Gastrocnemius medialis (tissue), 4 donors: ENCODE measurements around the gene CLEC2L. TPM values are rescaled to one million over a fixed set of nuclear protein-coding genes. Genes with fewer than 3 reads are reported as not detected.

ENCODE experiments used
- ATAC-seq, 2 donors: fragments of 150-250 bp; one replicate each; pipeline ENCODE4 v1.9.1; 2016
- DNase-seq, 2 donors: peaks; one replicate each; pipeline ENCODE4 v3.0.0-alpha.2; 2019
- H3K27ac ChIP-seq, 4 donors: fragments of 200-600 bp; sonication (generic); 1 replicate in 1 of 4; 2 replicates in 3 of 4; pipeline ENCODE4 v1.5.1; 2016 to 2018; ENCODE audit warnings: mild to moderate bottlenecking in 2 of 4, moderate library complexity in 1 of 4
- H3K27me3 ChIP-seq, 3 donors: fragments of 200-600 bp; sonication (generic) in 2 of 3; 1 replicate in 1 of 3; 2 replicates in 2 of 3; pipeline versions ENCODE4 v1.5.1 to v1.6.0; 2016 to 2019; ENCODE audit warnings: mild to moderate bottlenecking in 1 of 3, moderate library complexity in 1 of 3
- H3K36me3 ChIP-seq, 2 donors: fragments of 200-600 bp; sonication (generic) in 1 of 2; one replicate each; pipeline ENCODE4 v1.5.1; 2017 to 2018
- H3K4me1 ChIP-seq, 2 donors: fragments of 200-600 bp; sonication (generic) in 1 of 2; one replicate each; pipeline ENCODE4 v1.5.1; 2016 to 2017; ENCODE audit warnings: mild to moderate bottlenecking in 2 of 2
- H3K4me3 ChIP-seq, 4 donors: fragments of 200-600 bp; sonication (generic) in 3 of 4; 1 replicate in 1 of 4; 2 replicates in 3 of 4; pipeline ENCODE4 v1.5.1; 2016 to 2019; ENCODE audit warnings: mild to moderate bottlenecking in 2 of 4
- H3K9me3 ChIP-seq, 3 donors: fragments of 200-600 bp; sonication (generic) in 2 of 3; 1 replicate in 1 of 3; 2 replicates in 2 of 3; pipeline ENCODE4 v1.5.1; 2016 to 2019
- CTCF ChIP-seq, 5 experiments: fragments of 450-650 bp in 3 of 5; fragments of 200-600 bp in 2 of 5; sonication (generic) in 2 of 5; IDR thresholded peaks in 4 of 5; conservative IDR thresholded peaks in 1 of 5; 1 replicate in 4 of 5; 2 replicates in 1 of 5; pipeline ENCODE4 v1.5.1; 2016 to 2019; ENCODE audit warnings: antibody characterized with exemption in 5 of 5, mild to moderate bottlenecking in 3 of 5, moderate library complexity in 3 of 5
- POLR2A ChIP-seq, 2 donors: fragments of 450-650 bp; IDR thresholded peaks; one replicate each; pipeline ENCODE4 v1.6.1; 2017; ENCODE audit warnings: antibody characterized with exemption in 2 of 2, mild to moderate bottlenecking in 2 of 2, moderate library complexity in 2 of 2
- in situ Hi-C, 4 donors: fragments of 200-750 bp; cut with MboI; loops; one replicate each; pipeline versions ENCODE4 v1.15.0 to v1.8.0; 2017; ENCODE audit warnings: low sequenced_read_pairs in 4 of 4
- intact Hi-C: fragments of 100-400 bp; cut with DNase I; formaldehyde crosslinking; loops from one replicate; pipeline ENCODE4 v1.15.1; 2023; ENCODE audit warnings: low total_unique reads
- total RNA-seq, 4 donors: library from RNA; depleted of rRNA; stranded (reverse); fragments of >200 nt; gene quantifications; one replicate each; pipeline versions ENCODE4 v1.1.0 to v1.2.3, GENCODE V29; 2016

Gene CLEC2L
- under 1 TPM in 1 of 4 donors, not detected in 3; 0.18 TPM for total RNA-seq

GRCh38 chr7:139523199-139523941, at the start of gene CLEC2L:
Gene CLEC2L (plus strand): TSS chr7:139523685. CDS start chr7:139523928, 243 bp downstream.
- in situ Hi-C loops = no loop called here
- Histone ChIP-seq H3K4me3 (peak within 1 kb of the TSS in 3 of 4 donors; percentile 28 to 33 (median 32)), H3K27me3 (peaks cover 17 to 23% (median 18%) of the 10 kb centered on the region in 3 donors), H3K9me3 (no peaks in the 10 kb centered on the region), H3K4me1 (no peaks in the 10 kb centered on the region), H3K27ac (no peak within 1 kb of the TSS), H3K36me3 (no peaks in the 10 kb centered on the region)
- intact Hi-C loops = no loop called here
- TF ChIP-seq CTCF (IDR thresholded peaks at IDR 0.05 in 4 of 5, conservative IDR thresholded peaks at IDR 0.05 in 1 of 5) (no peak), POLR2A (IDR thresholded peaks at IDR 0.05) (no peak)
- DNase-seq = no peak
- ATAC-seq = peak in 1 of 2 donors; percentile 30

DNA sequence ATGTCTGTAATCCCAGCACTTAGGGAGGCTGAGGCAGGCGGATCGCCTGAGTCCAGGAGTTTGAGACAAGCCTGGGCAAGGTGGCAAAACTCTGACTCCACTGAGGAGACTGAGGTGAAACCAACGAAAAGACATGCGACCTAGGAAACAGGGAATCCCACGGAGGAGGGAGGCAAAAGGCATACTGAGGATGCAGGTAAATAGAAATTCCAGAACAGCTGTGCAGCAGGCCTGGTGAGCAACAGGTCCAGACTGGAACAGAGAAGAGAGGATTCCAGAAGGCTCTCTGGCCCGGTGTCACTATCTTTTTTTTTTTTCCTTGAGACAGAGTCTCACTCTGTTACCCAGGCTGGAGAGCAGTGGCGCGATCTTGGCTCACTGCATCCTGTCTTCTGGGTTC, 47.3 kb upstream of the CLEC2L start:
- peaks cover 6 to 7% of the 10 kb centered on the region in 2 donors for H3K4me1 ChIP-seq
- in situ Hi-C loops = loop anchor here in 1 of 4 donors (25.0 kb wide), 1 partner anchor 336 kb away; no protein-coding TSS in a partner anchor
- TF ChIP-seq CTCF (IDR thresholded peaks at IDR 0.05 in 4 of 5, conservative IDR thresholded peaks at IDR 0.05 in 1 of 5) = no peak
- no peak for TF ChIP-seq POLR2A (IDR thresholded peaks at IDR 0.05)
- ATAC-seq (no peak), DNase-seq (no peak)
- intact Hi-C loops = no loop called here
- H3K27me3 ChIP-seq = peaks cover 0 to 5% (median 0%) of the 10 kb centered on the region in 3 donors
- no peaks in the 10 kb centered on the region for H3K36me3 ChIP-seq
- H3K27ac ChIP-seq = no peak overlapping the region
- no peak overlapping the region for H3K4me3 ChIP-seq
- no peaks in the 10 kb centered on the region for H3K9me3 ChIP-seq

DNA sequence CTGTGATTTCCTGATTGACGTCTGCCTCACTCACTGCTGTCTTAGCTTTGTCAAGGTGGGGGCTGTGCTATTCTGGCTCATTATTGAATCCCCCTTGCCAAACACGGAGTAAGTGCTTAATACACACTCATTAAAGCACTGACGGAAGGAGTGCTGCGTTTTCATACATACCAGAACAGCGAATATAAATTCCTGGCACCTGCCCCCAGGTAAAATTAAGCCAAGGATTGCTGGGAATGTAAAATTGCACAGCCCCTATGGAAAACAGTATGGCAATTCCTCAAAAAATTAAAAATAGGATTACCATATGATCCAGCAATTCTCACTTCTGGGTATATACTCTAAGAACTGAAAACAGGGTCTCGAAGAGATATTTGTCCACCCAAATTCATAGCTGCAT, 46.6 kb upstream of the CLEC2L start:
- Histone ChIP-seq H3K27me3 (peaks cover 7 to 9% (median 7%) of the 10 kb centered on the region in 3 donors), H3K4me1 (peaks cover 0 to 3% of the 10 kb centered on the region in 2 donors), H3K9me3 (no peaks in the 10 kb centered on the region), H3K36me3 (no peaks in the 10 kb centered on the region), H3K27ac (no peak overlapping the region), H3K4me3 (no peak overlapping the region)
- in situ Hi-C loops = loop anchor here in 1 of 4 donors (25.0 kb wide), 1 partner anchor 335 kb away; no protein-coding TSS in a partner anchor
- TF ChIP-seq CTCF (IDR thresholded peaks at IDR 0.05 in 4 of 5, conservative IDR thresholded peaks at IDR 0.05 in 1 of 5) (no peak), POLR2A (IDR thresholded peaks at IDR 0.05) (no peak)
- no peak for DNase-seq
- intact Hi-C loops = no loop called here
- no peak for ATAC-seq

GRCh38 chr7:139479620-139480019, 43.9 kb upstream of the CLEC2L start:
- DNase-seq = no peak
- no peak for ATAC-seq
- in situ Hi-C loops (loop anchor here in 1 of 4 donors (25.0 kb wide), 1 partner anchor 333 kb away; no protein-coding TSS in a partner anchor), intact Hi-C loops (no loop called here)
- no peak overlapping the region for H3K4me3 ChIP-seq
- peaks cover 0 to 8% of the 10 kb centered on the region in 2 donors for H3K4me1 ChIP-seq
- no peak overlapping the region for H3K27ac ChIP-seq
- H3K36me3 ChIP-seq = no peaks in the 10 kb centered on the region
- no peaks in the 10 kb centered on the region for H3K9me3 ChIP-seq
- H3K27me3 ChIP-seq = peaks cover 28 to 32% (median 32%) of the 10 kb centered on the region in 3 donors
- no peak for TF ChIP-seq CTCF (IDR thresholded peaks at IDR 0.05 in 4 of 5, conservative IDR thresholded peaks at IDR 0.05 in 1 of 5)
- TF ChIP-seq POLR2A (IDR thresholded peaks at IDR 0.05) = no peak
